Stomach (tissue), 4 donors: ENCODE measurements around the gene EPS8L3.

Experiments
- CTCF ChIP-seq, 7 experiments: fragments of 450-650 bp in 4 of 7; fragments of 200-600 bp in 3 of 7; sonication (generic) in 3 of 7; IDR thresholded peaks; one replicate each; pipeline ENCODE4 v1.5.1; 2016 to 2019; ENCODE audit warnings: antibody characterized with exemption in 7 of 7, control low read depth in 2 of 7, mild to moderate bottlenecking in 1 of 7
- POLR2AphosphoS5 ChIP-seq, 3 donors: sonication (generic); formaldehyde crosslinking; IDR thresholded peaks; one replicate each; pipeline ENCODE4 v1.6.1; 2016; ENCODE audit warnings: antibody characterized with exemption in 3 of 3

GRCh38 chr1:109722908-109723691, 40.6 kb downstream of the EPS8L3 start:
- no peak for TF ChIP-seq CTCF (IDR thresholded peaks at IDR 0.05)
- no peak for TF ChIP-seq POLR2AphosphoS5 (IDR thresholded peaks at IDR 0.05)
